Esophagus muscularis mucosa (tissue), 4 donors: ENCODE measurements around the gene DTD1. TPM values are rescaled to one million over a fixed set of nuclear protein-coding genes. Genes with fewer than 3 reads are reported as not detected.

Experiments used
- DNase-seq: peaks from one replicate; pipeline ENCODE4 v3.0.0-alpha.2; 2017; ENCODE audit errors: extremely low spot score
- H3K27ac ChIP-seq, 4 donors: fragments of 200-600 bp; sonication (generic); replicated peaks in 1 of 4; 1 replicate in 3 of 4; 2 replicates in 1 of 4; pipeline ENCODE4 v1.5.1; 2016 to 2019; ENCODE audit warnings: mild to moderate bottlenecking in 1 of 4
- H3K27me3 ChIP-seq, 4 donors: fragments of 200-600 bp; sonication (generic); one replicate each; pipeline versions ENCODE4 v1.5.1 to v1.6.0; 2016 to 2019
- H3K36me3 ChIP-seq, 4 donors: fragments of 200-600 bp; sonication (generic); one replicate each; pipeline ENCODE4 v1.5.1; 2016 to 2019
- H3K4me1 ChIP-seq, 4 donors: fragments of 200-600 bp; sonication (generic); one replicate each; pipeline ENCODE4 v1.5.1; 2016 to 2019
- H3K4me3 ChIP-seq, 4 donors: fragments of 200-600 bp; sonication (generic); 1 replicate in 2 of 4; 2 replicates in 2 of 4; pipeline ENCODE4 v1.5.1; 2016 to 2019; ENCODE audit warnings: mild to moderate bottlenecking in 4 of 4, moderate library complexity in 1 of 4
- H3K9me3 ChIP-seq, 4 donors: fragments of 200-600 bp; sonication (generic); 1 replicate in 3 of 4; 2 replicates in 1 of 4; pipeline ENCODE4 v1.5.1; 2016 to 2019
- EP300 ChIP-seq: sonication (generic); formaldehyde crosslinking; IDR thresholded peaks from one replicate; pipeline ENCODE4 v1.6.1; 2017; ENCODE audit warnings: antibody characterized with exemption
- POLR2A ChIP-seq: fragments of 450-650 bp; IDR thresholded peaks from one replicate; pipeline ENCODE4 v1.6.1; 2017; ENCODE audit warnings: antibody characterized with exemption, moderate library complexity, mild to moderate bottlenecking, low read depth
- POLR2AphosphoS5 ChIP-seq, 2 donors: sonication (generic); formaldehyde crosslinking; IDR thresholded peaks; one replicate each; pipeline ENCODE4 v1.6.1; 2017; ENCODE audit warnings: antibody characterized with exemption in 2 of 2
- WGBS: methylation state at CpG from one replicate; pipeline ENCODE4 v1.1.5; 2018; 5-methylcytosine and 5-hydroxymethylcytosine counted together
- intact Hi-C: fragments of 100-400 bp; cut with DNase I; formaldehyde crosslinking; loops from one replicate; pipeline ENCODE4 v1.15.1; 2023
- total RNA-seq, 4 donors: library from RNA; depleted of rRNA; stranded (reverse); fragments of >200 nt; gene quantifications; one replicate each; pipeline versions ENCODE4 v1.1.0 to v1.2.1, GENCODE V29; 2016
- TF ChIP-seq, protein P1 (sequence below), 3 experiments: fragments of 200-600 bp in 2 of 3; fragments of 450-650 bp in 1 of 3; sonication (generic) in 2 of 3; IDR thresholded peaks; one replicate each; pipeline ENCODE4 v1.5.1; 2017 to 2019; ENCODE audit warnings: antibody characterized with exemption in 3 of 3, mild to moderate bottlenecking in 2 of 3, moderate library complexity in 1 of 3

DTD1 gene
- total RNA-seq, 4 donors from 2014 or later, result 15.1 to 20.0 (median 17.5) TPM

DNA sequence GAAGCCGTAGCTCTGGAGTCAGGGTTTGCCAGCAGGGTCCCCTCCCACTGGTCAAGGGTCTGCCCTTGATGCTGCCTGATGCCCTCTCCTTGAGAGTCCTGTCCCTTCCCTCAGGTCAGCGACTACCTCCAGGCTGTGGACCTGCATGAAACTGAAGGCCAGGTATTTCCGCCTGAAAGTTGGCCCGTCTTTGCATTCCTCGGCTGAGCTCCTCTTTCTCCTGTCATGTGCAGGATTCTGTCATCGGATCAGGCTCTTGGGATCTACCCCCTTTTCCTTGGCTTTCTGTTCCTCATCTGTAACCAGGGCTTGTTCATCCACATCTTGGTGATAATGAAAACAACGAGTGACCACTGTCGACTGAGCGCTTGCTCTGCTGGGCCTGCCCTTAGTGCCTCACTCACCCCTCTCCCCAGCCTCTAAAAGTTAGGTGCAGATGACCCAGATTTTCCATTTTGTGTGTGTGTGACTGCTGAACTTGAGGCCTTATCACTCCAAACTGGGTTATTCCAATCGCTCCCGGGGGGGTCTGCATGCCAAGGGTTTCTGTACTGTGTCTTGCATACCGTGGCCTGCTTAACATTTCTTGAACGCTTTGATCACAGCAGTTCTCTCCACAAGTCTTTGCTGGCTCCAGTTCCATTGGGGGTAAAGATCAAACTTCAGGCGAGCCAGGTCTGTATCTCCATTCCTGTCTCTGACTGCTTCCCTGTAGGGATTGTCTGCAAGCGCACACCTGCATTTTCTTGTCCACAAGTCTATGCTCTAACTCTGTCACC is 81.6 kb downstream of the DTD1 start:
- peaks cover 0 to 4% (median 0%) of the 10 kb centered on the region in 4 donors for H3K4me1 ChIP-seq

DNA sequence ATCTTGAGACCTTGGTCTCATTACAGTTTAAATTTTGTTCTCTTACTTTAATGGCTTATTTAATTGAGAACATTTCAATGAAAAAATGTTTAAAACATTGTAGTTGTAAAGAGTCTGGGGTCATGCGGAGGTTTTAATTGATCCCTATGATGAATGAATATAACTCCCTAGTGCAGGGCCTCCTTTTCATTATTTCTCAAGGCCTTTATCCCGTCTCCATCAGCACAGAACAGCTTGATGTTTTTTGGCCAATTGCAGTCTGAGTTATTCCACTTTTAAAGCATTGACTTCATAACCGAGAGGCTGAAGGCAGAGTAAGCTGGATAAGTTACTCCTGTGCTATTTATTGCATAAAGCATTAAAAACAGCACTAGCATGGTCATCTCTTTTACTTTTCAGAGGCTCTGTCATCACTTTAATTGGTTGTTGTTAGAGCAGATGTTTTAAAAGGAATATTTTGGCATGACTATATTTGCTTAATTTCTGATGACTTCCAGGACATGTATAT is 83.4 kb downstream of the DTD1 start:
- no peak for TF ChIP-seq POLR2AphosphoS5 (IDR thresholded peaks at IDR 0.05)
- TF ChIP-seq POLR2A, result no peak
- TF ChIP-seq, protein P1, sequence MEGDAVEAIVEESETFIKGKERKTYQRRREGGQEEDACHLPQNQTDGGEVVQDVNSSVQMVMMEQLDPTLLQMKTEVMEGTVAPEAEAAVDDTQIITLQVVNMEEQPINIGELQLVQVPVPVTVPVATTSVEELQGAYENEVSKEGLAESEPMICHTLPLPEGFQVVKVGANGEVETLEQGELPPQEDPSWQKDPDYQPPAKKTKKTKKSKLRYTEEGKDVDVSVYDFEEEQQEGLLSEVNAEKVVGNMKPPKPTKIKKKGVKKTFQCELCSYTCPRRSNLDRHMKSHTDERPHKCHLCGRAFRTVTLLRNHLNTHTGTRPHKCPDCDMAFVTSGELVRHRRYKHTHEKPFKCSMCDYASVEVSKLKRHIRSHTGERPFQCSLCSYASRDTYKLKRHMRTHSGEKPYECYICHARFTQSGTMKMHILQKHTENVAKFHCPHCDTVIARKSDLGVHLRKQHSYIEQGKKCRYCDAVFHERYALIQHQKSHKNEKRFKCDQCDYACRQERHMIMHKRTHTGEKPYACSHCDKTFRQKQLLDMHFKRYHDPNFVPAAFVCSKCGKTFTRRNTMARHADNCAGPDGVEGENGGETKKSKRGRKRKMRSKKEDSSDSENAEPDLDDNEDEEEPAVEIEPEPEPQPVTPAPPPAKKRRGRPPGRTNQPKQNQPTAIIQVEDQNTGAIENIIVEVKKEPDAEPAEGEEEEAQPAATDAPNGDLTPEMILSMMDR (IDR thresholded peaks at IDR 0.05), result no peak
- no peak for TF ChIP-seq EP300
- DNase-seq, result no peak
- Histone ChIP-seq H3K36me3 (no peaks in the 10 kb centered on the region), H3K4me1 (peaks cover 0 to 4% (median 0%) of the 10 kb centered on the region in 4 donors), H3K9me3 (no peaks in the 10 kb centered on the region), H3K27ac (no peak overlapping the region), H3K27me3 (no peaks in the 10 kb centered on the region), H3K4me3 (no peak overlapping the region)
- WGBS, result 79% methylated on average over 3 of the region's 3 CpGs
- intact Hi-C loops, result no loop called here

More for the DNA sequence above, 81.6 kb downstream of the DTD1 start:
- H3K27me3 ChIP-seq, result no peaks in the 10 kb centered on the region
- no peak overlapping the region for H3K4me3 ChIP-seq
- H3K36me3 ChIP-seq, result no peaks in the 10 kb centered on the region
- intact Hi-C loops, result no loop called here
- no peak overlapping the region for H3K27ac ChIP-seq
- no peak for DNase-seq
- H3K9me3 ChIP-seq, result no peaks in the 10 kb centered on the region
- WGBS, result 82% methylated on average over 15 of the region's 15 CpGs
- TF ChIP-seq POLR2A (no peak), POLR2AphosphoS5 (IDR thresholded peaks at IDR 0.05) (no peak), EP300 (no peak)
- TF ChIP-seq, protein P1 (IDR thresholded peaks at IDR 0.05), result no peak

DNA sequence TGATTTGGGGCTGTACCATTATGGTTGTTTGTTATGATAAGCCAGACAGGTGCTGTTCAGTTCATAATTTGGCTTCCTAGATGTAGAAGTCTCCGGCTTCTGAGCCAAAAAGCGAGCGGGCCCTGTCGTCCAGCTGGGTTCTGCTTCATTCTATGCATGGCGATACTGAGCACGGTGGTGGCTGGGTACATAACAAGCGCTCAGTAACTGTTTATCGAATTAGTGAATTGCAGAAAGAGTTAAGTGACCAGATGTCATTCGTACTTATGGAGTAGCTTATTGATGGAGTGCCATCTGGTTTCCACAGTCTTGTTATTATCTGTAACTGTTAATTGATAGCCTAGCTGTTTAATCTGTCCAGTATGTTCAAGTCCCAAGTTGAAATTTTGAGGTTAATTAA is 85.0 kb downstream of the DTD1 start:
- DNase-seq, result no peak
- H3K4me3 ChIP-seq, result no peak overlapping the region
- H3K9me3 ChIP-seq, result no peaks in the 10 kb centered on the region
- WGBS, result 99% methylated on average over 9 of the region's 9 CpGs
- H3K27ac ChIP-seq, result no peak overlapping the region
- no peaks in the 10 kb centered on the region for H3K36me3 ChIP-seq
- intact Hi-C loops, result no loop called here
- TF ChIP-seq POLR2AphosphoS5 (IDR thresholded peaks at IDR 0.05), result no peak
- TF ChIP-seq, protein P1 (IDR thresholded peaks at IDR 0.05), result no peak
- TF ChIP-seq POLR2A, result no peak
- no peak for TF ChIP-seq EP300
- no peaks in the 10 kb centered on the region for H3K27me3 ChIP-seq
- H3K4me1 ChIP-seq, result peaks cover 0 to 4% (median 0%) of the 10 kb centered on the region in 4 donors

DNA sequence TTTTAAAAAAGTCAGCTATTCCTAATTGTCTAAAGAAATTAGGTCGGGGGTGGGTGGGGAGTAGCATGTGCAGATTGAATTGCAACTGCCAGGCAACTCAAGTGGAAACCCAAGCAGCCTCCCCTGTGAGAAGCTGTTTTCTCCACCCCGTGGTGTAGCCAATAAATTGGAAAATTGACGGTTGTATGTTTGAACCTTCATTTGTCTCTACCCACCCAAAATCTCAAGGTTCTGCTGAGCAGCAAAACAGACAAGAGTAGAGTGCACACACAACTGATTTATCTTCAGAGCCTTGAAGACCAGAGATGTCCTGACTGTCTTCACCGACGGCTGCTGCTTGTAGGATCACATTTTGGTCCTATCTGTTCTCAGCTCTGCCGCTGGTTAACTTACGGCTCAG is 88.5 kb downstream of the DTD1 start:
- TF ChIP-seq EP300 (no peak), POLR2A (no peak), POLR2AphosphoS5 (IDR thresholded peaks at IDR 0.05) (no peak)
- TF ChIP-seq, protein P1 (IDR thresholded peaks at IDR 0.05), result no peak
- no peak for DNase-seq
- no peaks in the 10 kb centered on the region for H3K9me3 ChIP-seq
- no peaks in the 10 kb centered on the region for H3K27me3 ChIP-seq
- 88% methylated on average over 7 of the region's 7 CpGs for WGBS
- H3K27ac ChIP-seq, result no peak overlapping the region
- H3K36me3 ChIP-seq, result no peaks in the 10 kb centered on the region
- H3K4me1 ChIP-seq, result no peaks in the 10 kb centered on the region
- intact Hi-C loops, result no loop called here
- H3K4me3 ChIP-seq, result no peak overlapping the region
